ENCODE data around the gene ATE1.
"Not testable (repeated sequence)": the region's sequence is repeated elsewhere in the genome, so short reads cannot be mapped to it uniquely, and the experiment has no call there.

Gene ATE1
- 40.6 to 58.3 (median 48.9) reads per million in 3 donors for total RNA-seq

DNA sequence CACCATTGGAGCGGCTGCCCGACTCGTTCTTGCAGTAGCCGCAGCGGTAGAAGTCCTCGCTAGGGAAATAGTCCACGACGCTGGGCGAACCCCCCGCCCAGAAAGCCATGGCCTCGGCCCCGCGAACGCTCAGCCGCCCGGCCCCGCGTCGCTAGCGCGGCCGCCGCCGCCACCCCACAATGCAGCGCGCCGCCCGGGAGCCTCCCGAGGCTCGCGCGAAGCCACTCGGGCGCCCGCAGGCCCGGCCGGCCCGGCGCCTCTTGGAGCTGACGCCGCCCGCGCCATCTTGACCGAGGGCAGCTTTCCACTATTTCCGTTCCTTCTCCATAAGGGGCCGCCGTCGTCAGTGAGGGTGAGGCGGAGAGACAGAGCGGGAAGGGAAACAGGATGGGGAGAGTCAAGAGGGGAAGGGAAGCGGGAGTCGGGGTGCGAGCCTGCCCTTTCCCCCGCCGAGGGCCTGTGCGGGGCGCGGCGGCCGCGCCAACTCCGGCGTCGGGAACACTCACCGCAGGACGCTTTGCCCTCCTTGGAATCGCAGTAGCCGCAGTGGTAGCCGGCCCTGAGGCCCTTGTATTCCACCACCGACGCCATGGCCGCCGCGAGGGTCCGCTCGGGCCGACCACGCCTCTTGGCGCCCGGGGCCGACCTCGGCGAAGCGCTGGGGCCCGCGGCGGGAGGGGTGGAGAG, at the start of gene ATE1:
ATE1 (minus strand) TSS at position 191 of the 687 bp plus-strand sequence; CDS start at position 109, 82 bp downstream.
- no peaks in the 10 kb centered on the region for H3K9me3 ChIP-seq (ENCODE audit: control insufficient read depth, low read length)
- H3K4me3 ChIP-seq (ENCODE audit: insufficient read depth, low read depth, low read length, poor library complexity, severe bottlenecking): peak within 1 kb of the TSS; percentile 92
- H3K27me3 ChIP-seq (replicated peaks; ENCODE audit: control insufficient read depth, insufficient read depth, low read length, poor library complexity, severe bottlenecking): no peaks in the 10 kb centered on the region
- H3K4me1 ChIP-seq (ENCODE audit: control insufficient read depth, insufficient read depth, low read length, poor library complexity, severe bottlenecking): no peaks in the 10 kb centered on the region
- DNase-seq: peak; percentile 58 to 78 (median 74)
- no peaks in the 10 kb centered on the region for H3K36me3 ChIP-seq (ENCODE audit: control insufficient read depth, insufficient read depth, low read length)
- H3K27ac ChIP-seq (ENCODE audit: insufficient read depth, low read length, poor library complexity, severe bottlenecking): peak within 1 kb of the TSS; percentile 92

DNA sequence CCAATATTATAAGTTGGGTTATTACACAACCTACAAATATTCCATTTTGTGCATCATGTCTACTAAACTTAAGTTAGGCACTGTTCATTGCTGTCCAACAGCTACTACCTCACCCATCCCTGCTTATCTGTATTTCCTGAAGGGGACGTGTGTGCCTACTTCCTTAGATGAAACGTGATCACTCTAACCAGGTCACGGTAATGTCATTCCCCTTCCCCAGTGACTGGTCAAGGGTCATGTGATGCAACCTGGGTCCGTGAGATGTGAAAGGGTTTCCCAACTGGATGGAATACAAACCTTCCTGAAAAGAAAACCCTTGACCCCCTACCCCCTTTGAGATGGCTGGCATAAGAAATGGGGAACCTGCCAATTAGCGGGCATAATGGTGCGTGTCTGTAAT, 48.8 kb upstream of the ATE1 start:
- H3K4me1 ChIP-seq (ENCODE audit: control insufficient read depth, insufficient read depth, low read length, poor library complexity, severe bottlenecking): peaks cover 9% of the 10 kb centered on the region
- DNase-seq: no peak
- H3K27ac ChIP-seq (ENCODE audit: insufficient read depth, low read length, poor library complexity, severe bottlenecking): no peak overlapping the region
- no peak overlapping the region for H3K4me3 ChIP-seq (ENCODE audit: insufficient read depth, low read depth, low read length, poor library complexity, severe bottlenecking)
- H3K36me3 ChIP-seq (ENCODE audit: control insufficient read depth, insufficient read depth, low read length): no peaks in the 10 kb centered on the region
- no peaks in the 10 kb centered on the region for H3K27me3 ChIP-seq (replicated peaks; ENCODE audit: control insufficient read depth, insufficient read depth, low read length, poor library complexity, severe bottlenecking)
- H3K9me3 ChIP-seq (ENCODE audit: control insufficient read depth, low read length): no peaks in the 10 kb centered on the region

- H3K27ac ChIP-seq (ENCODE audit: insufficient read depth, low read length, poor library complexity, severe bottlenecking): peak overlapping the region; percentile 68
- no peaks in the 10 kb centered on the region for H3K9me3 ChIP-seq (ENCODE audit: control insufficient read depth, low read length)
- no peaks in the 10 kb centered on the region for H3K27me3 ChIP-seq (replicated peaks; ENCODE audit: control insufficient read depth, insufficient read depth, low read length, poor library complexity, severe bottlenecking)
- H3K36me3 ChIP-seq (ENCODE audit: control insufficient read depth, insufficient read depth, low read length): no peaks in the 10 kb centered on the region
- DNase-seq: no peak
- peaks cover 9% of the 10 kb centered on the region for H3K4me1 ChIP-seq (ENCODE audit: control insufficient read depth, insufficient read depth, low read length, poor library complexity, severe bottlenecking)
- peak overlapping the region; percentile 95 for H3K4me3 ChIP-seq (ENCODE audit: insufficient read depth, low read depth, low read length, poor library complexity, severe bottlenecking)
These were observed 47.7 kb upstream of the ATE1 start for GRCh38 chr10:121975295-121976086.

GRCh38 chr10:121974535-121975294, 46.9 kb upstream of the ATE1 start, which contains the start of gene NSMCE4A:
NSMCE4A (minus strand) TSS chr10:121975217; CDS start chr10:121975165, 52 bp downstream.
- peak within 1 kb of the TSS; percentile 95 for H3K4me3 ChIP-seq (ENCODE audit: insufficient read depth, low read depth, low read length, poor library complexity, severe bottlenecking)
- peak; percentile 10 to 40 (median 32) for DNase-seq
- no peaks in the 10 kb centered on the region for H3K9me3 ChIP-seq (ENCODE audit: control insufficient read depth, low read length)
- no peaks in the 10 kb centered on the region for H3K27me3 ChIP-seq (replicated peaks; ENCODE audit: control insufficient read depth, insufficient read depth, low read length, poor library complexity, severe bottlenecking)
- no peaks in the 10 kb centered on the region for H3K36me3 ChIP-seq (ENCODE audit: control insufficient read depth, insufficient read depth, low read length)
- H3K27ac ChIP-seq (ENCODE audit: insufficient read depth, low read length, poor library complexity, severe bottlenecking): peak within 1 kb of the TSS; percentile 68
- peaks cover 9% of the 10 kb centered on the region for H3K4me1 ChIP-seq (ENCODE audit: control insufficient read depth, insufficient read depth, low read length, poor library complexity, severe bottlenecking)

DNA sequence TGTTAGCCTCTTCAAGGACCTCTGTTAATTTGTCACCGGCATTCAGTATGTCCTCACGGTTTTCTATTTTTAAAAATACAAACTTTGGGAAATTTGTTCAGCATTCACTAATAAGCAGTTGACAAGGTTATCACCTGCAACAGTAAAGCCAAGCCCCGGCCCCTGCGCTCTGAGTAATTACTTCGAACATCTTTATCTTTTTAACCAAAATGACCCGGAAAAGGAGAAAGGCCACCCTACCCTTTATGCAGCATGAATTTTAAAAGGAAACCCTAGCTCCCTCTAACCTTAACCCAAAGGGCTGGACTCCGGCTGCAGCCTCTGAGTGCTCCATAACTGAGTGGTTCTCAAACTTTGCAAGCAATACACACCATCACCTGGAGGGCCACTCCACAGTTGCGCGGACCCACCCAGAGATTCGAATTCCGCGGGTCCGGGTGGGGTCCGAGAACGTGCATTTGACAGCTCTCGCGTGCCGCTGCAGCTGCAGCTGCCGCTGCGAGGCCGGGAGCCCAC, 46.2 kb upstream of the ATE1 start:
- peaks cover 9% of the 10 kb centered on the region for H3K4me1 ChIP-seq (ENCODE audit: control insufficient read depth, insufficient read depth, low read length, poor library complexity, severe bottlenecking)
- H3K27me3 ChIP-seq (replicated peaks; ENCODE audit: control insufficient read depth, insufficient read depth, low read length, poor library complexity, severe bottlenecking): no peaks in the 10 kb centered on the region
- H3K27ac ChIP-seq (ENCODE audit: insufficient read depth, low read length, poor library complexity, severe bottlenecking): peak overlapping the region; percentile 68
- no peaks in the 10 kb centered on the region for H3K36me3 ChIP-seq (ENCODE audit: control insufficient read depth, insufficient read depth, low read length)
- H3K9me3 ChIP-seq (ENCODE audit: control insufficient read depth, low read length): no peaks in the 10 kb centered on the region
- no peak for DNase-seq
- peak overlapping the region; percentile 95 for H3K4me3 ChIP-seq (ENCODE audit: insufficient read depth, low read depth, low read length, poor library complexity, severe bottlenecking)

DNA sequence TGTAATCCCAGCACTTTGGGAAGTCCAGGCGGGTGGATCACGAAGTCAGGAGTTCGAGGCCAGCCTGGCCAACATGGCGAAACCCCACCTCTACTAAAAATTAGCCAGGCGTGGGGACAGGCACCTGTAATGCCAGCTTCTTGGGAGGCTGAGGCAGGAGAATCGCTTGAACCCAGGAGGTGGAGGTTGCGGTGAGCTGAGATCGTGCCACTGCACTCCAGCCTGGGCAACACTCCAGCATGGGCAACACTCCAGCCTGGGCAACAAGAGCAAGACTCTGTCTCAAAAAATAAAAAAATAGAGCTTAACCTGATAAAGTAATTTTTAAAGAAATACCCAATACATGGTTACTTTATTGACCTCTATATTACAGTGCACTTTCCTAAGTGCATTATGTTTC, 41.3 kb upstream of the ATE1 start:
- not testable (repeated sequence) for H3K4me1 ChIP-seq (ENCODE audit: control insufficient read depth, insufficient read depth, low read length, poor library complexity, severe bottlenecking); H3K9me3 ChIP-seq (ENCODE audit: control insufficient read depth, low read length); H3K4me3 ChIP-seq (ENCODE audit: insufficient read depth, low read depth, low read length, poor library complexity, severe bottlenecking); DNase-seq; H3K27me3 ChIP-seq (replicated peaks; ENCODE audit: control insufficient read depth, insufficient read depth, low read length, poor library complexity, severe bottlenecking); H3K27ac ChIP-seq (ENCODE audit: insufficient read depth, low read length, poor library complexity, severe bottlenecking)
- peaks cover 42% of the 10 kb centered on the region for H3K36me3 ChIP-seq (ENCODE audit: control insufficient read depth, insufficient read depth, low read length)

DNA sequence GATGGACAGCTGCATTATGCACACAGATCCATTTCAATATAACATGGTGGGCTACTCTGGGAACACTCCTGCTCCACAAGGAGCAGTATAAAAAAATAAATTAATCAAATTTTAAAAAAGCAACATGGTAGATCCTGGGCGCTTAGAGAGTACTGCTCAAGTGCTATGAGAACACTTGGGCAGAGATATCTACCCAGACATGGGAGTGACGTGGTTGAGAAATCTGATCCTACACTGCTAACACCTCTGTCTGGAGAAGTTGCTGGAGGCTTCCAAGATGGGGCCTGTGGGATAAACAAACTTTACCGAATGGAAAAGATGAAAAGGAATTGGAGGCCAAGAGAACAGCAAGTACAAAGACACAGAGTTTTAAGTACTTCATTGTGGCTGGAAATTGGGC, 38.2 kb upstream of the ATE1 start:
- Histone ChIP-seq H3K36me3 (ENCODE audit: control insufficient read depth, insufficient read depth, low read length) (peaks cover 46% of the 10 kb centered on the region), H3K4me1 (ENCODE audit: control insufficient read depth, insufficient read depth, low read length, poor library complexity, severe bottlenecking) (no peaks in the 10 kb centered on the region), H3K27me3 (replicated peaks; ENCODE audit: control insufficient read depth, insufficient read depth, low read length, poor library complexity, severe bottlenecking) (no peaks in the 10 kb centered on the region), H3K9me3 (ENCODE audit: control insufficient read depth, low read length) (no peaks in the 10 kb centered on the region), H3K27ac (ENCODE audit: insufficient read depth, low read length, poor library complexity, severe bottlenecking) (no peak overlapping the region), H3K4me3 (ENCODE audit: insufficient read depth, low read depth, low read length, poor library complexity, severe bottlenecking) (no peak overlapping the region)
- no peak for DNase-seq

DNA sequence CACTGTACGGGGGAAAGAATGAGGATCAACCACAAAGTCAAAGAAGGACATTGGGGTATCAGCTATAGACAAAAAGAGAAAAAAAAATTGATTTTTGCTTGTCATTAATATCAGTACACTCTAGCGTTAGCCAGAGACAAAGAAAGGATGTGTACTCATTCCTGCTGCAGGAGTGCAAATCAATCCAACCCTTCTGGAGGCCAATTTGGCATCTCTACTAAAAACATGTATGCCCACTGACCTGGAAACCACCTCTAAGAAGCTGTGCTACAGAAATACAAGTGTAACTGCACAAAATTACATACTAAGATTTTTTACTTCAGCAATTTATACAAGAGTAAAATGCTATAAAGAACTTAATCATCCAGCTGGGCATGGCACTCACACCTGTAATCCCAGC, 33.6 kb upstream of the ATE1 start:
- H3K9me3 ChIP-seq (ENCODE audit: control insufficient read depth, low read length): no peaks in the 10 kb centered on the region
- H3K36me3 ChIP-seq (ENCODE audit: control insufficient read depth, insufficient read depth, low read length): peaks cover 37% of the 10 kb centered on the region

DNA sequence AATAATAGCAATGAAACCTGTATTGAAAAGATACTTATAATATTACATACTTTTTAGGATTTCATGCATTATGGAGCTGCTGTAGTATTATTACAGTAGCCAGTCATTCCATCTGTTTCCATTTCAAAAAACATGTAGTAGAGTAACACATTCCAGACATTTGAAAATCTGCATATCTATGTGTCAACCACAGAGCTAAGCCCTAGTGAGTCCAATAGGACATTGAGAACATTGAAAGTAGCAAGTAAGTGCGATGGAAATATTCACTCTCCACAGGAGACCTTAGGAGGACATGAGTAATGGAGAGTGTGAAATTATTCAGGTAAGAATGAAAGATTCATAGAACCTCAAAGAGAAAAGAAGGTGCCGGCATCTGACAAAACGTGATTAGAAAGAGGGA, 31.8 kb upstream of the ATE1 start:
- Histone ChIP-seq H3K9me3 (ENCODE audit: control insufficient read depth, low read length) (no peaks in the 10 kb centered on the region), H3K4me3 (ENCODE audit: insufficient read depth, low read depth, low read length, poor library complexity, severe bottlenecking) (no peak overlapping the region), H3K4me1 (ENCODE audit: control insufficient read depth, insufficient read depth, low read length, poor library complexity, severe bottlenecking) (no peaks in the 10 kb centered on the region), H3K27me3 (replicated peaks; ENCODE audit: control insufficient read depth, insufficient read depth, low read length, poor library complexity, severe bottlenecking) (no peaks in the 10 kb centered on the region), H3K27ac (ENCODE audit: insufficient read depth, low read length, poor library complexity, severe bottlenecking) (no peak overlapping the region), H3K36me3 (ENCODE audit: control insufficient read depth, insufficient read depth, low read length) (peaks cover 22% of the 10 kb centered on the region)
- no peak for DNase-seq

More for the DNA sequence above, 33.6 kb upstream of the ATE1 start:
- DNase-seq: no peak
- no peaks in the 10 kb centered on the region for H3K27me3 ChIP-seq (replicated peaks; ENCODE audit: control insufficient read depth, insufficient read depth, low read length, poor library complexity, severe bottlenecking)
- no peak overlapping the region for H3K4me3 ChIP-seq (ENCODE audit: insufficient read depth, low read depth, low read length, poor library complexity, severe bottlenecking)
- H3K27ac ChIP-seq (ENCODE audit: insufficient read depth, low read length, poor library complexity, severe bottlenecking): no peak overlapping the region
- H3K4me1 ChIP-seq (ENCODE audit: control insufficient read depth, insufficient read depth, low read length, poor library complexity, severe bottlenecking): no peaks in the 10 kb centered on the region
